H1 (cell line): ENCODE results near the gene RTCB. TPM values are rescaled to one million over a fixed set of nuclear protein-coding genes. Genes with fewer than 3 reads are reported as not detected.

Experiments
- CTCF ChIA-PET: fragments of 300-600 bp; sonication (Branson Sonifier 250); formaldehyde crosslinking; loops from one replicate; lab custom pipeline; 2021; ENCODE audit not compliant: partially characterized antibody; lab: Charles Lee
- POLR2A ChIA-PET: fragments of 300-600 bp; sonication (Branson Sonifier 250); formaldehyde crosslinking; loops from one replicate; lab custom pipeline; 2021; ENCODE audit warnings: inconsistent platforms; ENCODE audit not compliant: partially characterized antibody; lab: Charles Lee
- DNase-seq, 2 experiments: peaks; one replicate each; pipeline versions ENCODE4 v3.0.0 to v3.0.0-alpha.2; 2010 to 2022; ENCODE audit warnings: low spot score in 2 of 2, low read depth in 1 of 2, mixed read lengths in 1 of 2
- FAIRE-seq: peaks from 2 replicates; lab custom pipeline; 2011; peaks lifted over from hg19 to GRCh38; lab: Jason Lieb, UNC
- H2AFZ ChIP-seq: 2 replicates; pipeline ENCODE4 v1.8.1; 2012; ENCODE audit warnings: low read length, inconsistent platforms
- H2AK5ac ChIP-seq: 2 replicates; pipeline ENCODE4 v1.6.1; 2013; ENCODE audit warnings: low read depth, low read length
- H2BK120ac ChIP-seq: replicated peaks from 2 replicates; pipeline ENCODE3; 2013; ENCODE audit warnings: low read depth, low read length, inconsistent platforms
- H2BK12ac ChIP-seq: 2 replicates; pipeline ENCODE4 v1.6.1; 2013; ENCODE audit warnings: low read depth, low read length
- H2BK15ac ChIP-seq: 2 replicates; pipeline ENCODE4 v1.6.1; 2013; ENCODE audit warnings: low read length
- H2BK20ac ChIP-seq: 2 replicates; pipeline ENCODE4 v1.6.1; 2013; ENCODE audit warnings: low read length
- H2BK5ac ChIP-seq: 2 replicates; pipeline ENCODE4 v1.6.1; 2013; ENCODE audit warnings: low read depth, low read length
- H3K14ac ChIP-seq: 2 replicates; pipeline ENCODE4 v1.6.1; 2013; ENCODE audit warnings: inconsistent platforms; ENCODE audit not compliant: insufficient read length
- H3K18ac ChIP-seq: 2 replicates; pipeline ENCODE4 v1.6.1; 2013; ENCODE audit warnings: low read length; ENCODE audit errors: extremely low read depth
- H3K23ac ChIP-seq: 2 replicates; pipeline ENCODE4 v1.6.1; 2013; ENCODE audit warnings: inconsistent platforms; ENCODE audit not compliant: insufficient read length
- H3K23me2 ChIP-seq: 2 replicates; pipeline ENCODE4 v1.6.1; 2013; ENCODE audit warnings: low read depth, low read length
- H3K27ac ChIP-seq: 2 replicates; pipeline ENCODE4 v1.6.1; 2011; ENCODE audit warnings: low read depth, low read length, inconsistent platforms
- H3K27me3 ChIP-seq, 4 experiments: replicated peaks in 1 of 4; 1 replicate in 1 of 4; 2 replicates in 3 of 4; pipeline versions ENCODE4 v1.6.1 to v1.8.1; 2011 to 2013; ENCODE audit warnings: low read length in 3 of 4, mild to moderate bottlenecking in 3 of 4, inconsistent platforms in 2 of 4, mixed read lengths in 2 of 4, moderate library complexity in 1 of 4; ENCODE audit not compliant: control insufficient read depth in 3 of 4, insufficient read depth in 3 of 4; ENCODE audit errors: extremely low read depth in 1 of 4
- H3K36me3 ChIP-seq, 4 experiments: 2 replicates each; pipeline versions ENCODE4 v1.6.1 to v1.8.1; 2011 to 2013; ENCODE audit warnings: mild to moderate bottlenecking in 4 of 4, low read length in 3 of 4, moderate library complexity in 2 of 4, control low read depth in 1 of 4, inconsistent platforms in 1 of 4; ENCODE audit not compliant: insufficient read depth in 4 of 4, control insufficient read depth in 2 of 4
- H3K4ac ChIP-seq: replicated peaks from 2 replicates; pipeline ENCODE3; 2013; ENCODE audit warnings: low read length, low read depth, mixed read lengths, inconsistent platforms; ENCODE audit not compliant: insufficient read length
- H3K4me1 ChIP-seq, 4 experiments: replicated peaks in 1 of 4; 1 replicate in 1 of 4; 2 replicates in 3 of 4; pipeline versions ENCODE4 v1.6.1 to v1.8.1; 2011 to 2013; ENCODE audit warnings: low read length in 3 of 4, inconsistent platforms in 2 of 4, mixed read lengths in 1 of 4; ENCODE audit not compliant: insufficient read depth in 4 of 4, control insufficient read depth in 3 of 4
- H3K4me2 ChIP-seq, 2 experiments: 2 replicates each; pipeline versions ENCODE4 v1.6.1 to v1.8.1; 2011 to 2013; ENCODE audit warnings: low read depth in 2 of 2, low read length in 2 of 2, control low read depth in 1 of 2, inconsistent platforms in 1 of 2, mild to moderate bottlenecking in 1 of 2; ENCODE audit not compliant: insufficient read depth in 1 of 2
- H3K4me3 ChIP-seq, 4 experiments: fragments of 200-600, 300-600 bp in 1 of 4; sonication (generic), shearing (Covaris generic), sonication (Bioruptor Twin) in 1 of 4; 2 replicates each; pipeline versions ENCODE4 v1.5.1 to v1.8.1; 2011 to 2016; ENCODE audit warnings: low read length in 4 of 4, low read depth in 3 of 4, control low read depth in 2 of 4, inconsistent platforms in 2 of 4, mild to moderate bottlenecking in 2 of 4, mixed read lengths in 1 of 4, moderate library complexity in 1 of 4; ENCODE audit not compliant: insufficient read depth in 2 of 4; ENCODE audit errors: extremely low read depth in 1 of 4
- H3K56ac ChIP-seq: replicated peaks from 2 replicates; pipeline ENCODE3; 2013; ENCODE audit warnings: low read depth, mild to moderate bottlenecking, mixed read lengths, low read length, inconsistent platforms; ENCODE audit not compliant: insufficient read length
- H3K79me1 ChIP-seq: 2 replicates; pipeline ENCODE4 v1.6.1; 2013; ENCODE audit warnings: low read depth, low read length, control low read depth
- H3K79me2 ChIP-seq, 2 experiments: 2 replicates each; pipeline versions ENCODE4 v1.6.1 to v1.8.1; 2012 to 2013; ENCODE audit warnings: low read length in 2 of 2, mild to moderate bottlenecking in 2 of 2, inconsistent platforms in 1 of 2; ENCODE audit not compliant: insufficient read depth in 2 of 2, control insufficient read depth in 1 of 2
- H3K9ac ChIP-seq, 4 experiments: replicated peaks in 1 of 4; 1 replicate in 1 of 4; 2 replicates in 3 of 4; pipeline versions ENCODE4 v1.6.1 to v1.8.1; 2011 to 2013; ENCODE audit warnings: low read depth in 3 of 4, low read length in 3 of 4, control low read depth in 2 of 4, mild to moderate bottlenecking in 2 of 4, moderate library complexity in 2 of 4, inconsistent platforms in 1 of 4; ENCODE audit errors: extremely low read depth in 1 of 4
- H3K9me3 ChIP-seq, 2 experiments: 2 replicates each; pipeline versions ENCODE4 v1.6.1 to v1.8.1; 2012 to 2013; ENCODE audit warnings: mild to moderate bottlenecking in 2 of 2, moderate library complexity in 2 of 2, control low read depth in 1 of 2, inconsistent platforms in 1 of 2, low read depth in 1 of 2, low read length in 1 of 2, mixed read lengths in 1 of 2; ENCODE audit not compliant: insufficient read depth in 2 of 2
- H4K20me1 ChIP-seq, 2 experiments: replicated peaks in 1 of 2; 2 replicates each; pipeline versions ENCODE3 to v1.8.1; 2011 to 2013; ENCODE audit warnings: inconsistent platforms in 2 of 2, low read length in 2 of 2, mild to moderate bottlenecking in 1 of 2; ENCODE audit not compliant: insufficient read depth in 2 of 2, control insufficient read depth in 1 of 2
- H4K5ac ChIP-seq: 2 replicates; pipeline ENCODE4 v1.6.1; 2013; ENCODE audit warnings: low read length, low read depth, mixed read lengths, inconsistent platforms; ENCODE audit not compliant: insufficient read length
- H4K8ac ChIP-seq: 2 replicates; pipeline ENCODE4 v1.8.0; 2013; ENCODE audit warnings: mild to moderate bottlenecking, moderate library complexity, low read length, inconsistent platforms; ENCODE audit not compliant: insufficient read depth; ENCODE audit errors: extremely low read depth
- H4K91ac ChIP-seq: replicated peaks from 2 replicates; pipeline ENCODE3; 2013; ENCODE audit warnings: low read length, mixed read lengths, inconsistent platforms; ENCODE audit not compliant: insufficient read length
- BCL11A ChIP-seq, 2 experiments: IDR thresholded peaks; one replicate each; pipeline ENCODE4 v1.6.1; 2011; ENCODE audit warnings: low read depth in 2 of 2, low read length in 2 of 2, mild to moderate bottlenecking in 2 of 2
- CHD1 ChIP-seq: IDR thresholded peaks from 2 replicates; pipeline ENCODE4 v1.6.1; 2012; ENCODE audit warnings: low read depth, low read length, improper control_type of control experiment
- CREB1 ChIP-seq: IDR thresholded peaks from 2 replicates; pipeline ENCODE4 v1.6.1; 2012; ENCODE audit warnings: inconsistent platforms
- FOSL1 ChIP-seq: IDR thresholded peaks from 2 replicates; pipeline ENCODE4 v1.6.1; 2011; ENCODE audit warnings: mild to moderate bottlenecking, low read depth, low read length, moderate library complexity; ENCODE audit not compliant: insufficient read depth
- HDAC6 ChIP-seq: IDR thresholded peaks from one replicate; pipeline ENCODE4 v1.7.1; 2012; ENCODE audit warnings: low read depth, mild to moderate bottlenecking, inconsistent platforms, low read length, moderate library complexity
- KDM1A ChIP-seq: fragments of 200-600, 300-600 bp; sonication (generic); IDR thresholded peaks from 2 replicates; pipeline ENCODE4 v1.7.1; 2016; ENCODE audit warnings: mild to moderate bottlenecking, low read length, borderline replicate concordance
- MAFK ChIP-seq: IDR thresholded peaks from 2 replicates; pipeline ENCODE4 v1.6.1; 2012; ENCODE audit warnings: low read depth, mild to moderate bottlenecking, improper control_type of control experiment, low read length
- MAX ChIP-seq: IDR thresholded peaks from 2 replicates; pipeline ENCODE4 v1.6.1; 2012; ENCODE audit warnings: inconsistent platforms
- POU5F1 ChIP-seq: IDR thresholded peaks from 2 replicates; pipeline ENCODE4 v1.6.1; 2011; ENCODE audit warnings: low read depth, mild to moderate bottlenecking, low read length, moderate library complexity
- RFX5 ChIP-seq: IDR thresholded peaks from 2 replicates; pipeline ENCODE4 v1.6.1; 2011; ENCODE audit warnings: low read depth, low read length, improper control_type of control experiment, borderline replicate concordance
- SAP30 ChIP-seq: fragments of 300-600 bp; sonication (generic); IDR thresholded peaks from 2 replicates; pipeline ENCODE4 v1.7.1; 2012; ENCODE audit warnings: low read length, moderate library complexity, mild to moderate bottlenecking, inconsistent platforms; ENCODE audit not compliant: insufficient read depth, insufficient replicate concordance
- TAF7 ChIP-seq: optimal IDR thresholded peaks from 2 replicates; pipeline ENCODE3; 2011; ENCODE audit warnings: low read depth, mild to moderate bottlenecking, inconsistent platforms, low read length, moderate library complexity, borderline replicate concordance
- WGBS, 2 experiments: shearing (Covaris generic) in 1 of 2; methylation state at CpG; one replicate each; pipeline versions ENCODE4 v1.1.6 to v1.1.7; 2013 to 2015; ENCODE audit warnings: low lambda C conversion rate in 2 of 2, mixed read lengths in 2 of 2, inconsistent platforms in 1 of 2, low coverage in 1 of 2, missing lambda C conversion rate in 1 of 2; ENCODE audit not compliant: insufficient replicate concordance in 2 of 2, insufficient coverage in 1 of 2, insufficient read length in 1 of 2; ENCODE audit errors: extremely low coverage in 1 of 2, missing lambda C conversion rate in 1 of 2; 5-methylcytosine and 5-hydroxymethylcytosine counted together
- polyA plus RNA-seq, 7 experiments: library from polyadenylated mRNA; depleted of rRNA in 3 of 7; stranded (reverse) in 5 of 7; unstranded in 2 of 7; fragments of >200 nt in 5 of 7; fragments of 200-250 nt in 2 of 7; gene quantifications; 1 replicate in 5 of 7; 2 replicates in 1 of 7; 4 replicates in 1 of 7; pipeline versions ENCODE4 v1.2.1 to v1.2.3, GENCODE V29; 2011 to 2013; ENCODE audit warnings: missing spikeins in 2 of 7, mixed read lengths in 2 of 7
- total RNA-seq: library from RNA; stranded (reverse); fragmentation: NEBNext Ultra II Directional; extraction: Animal tissue kit (Norgen Biotek cat#: 25700); gene quantifications from 2 replicates; pipeline ENCODE4 v1.2.1, GENCODE V29; 2021
- TF ChIP-seq, protein P1 (sequence below): IDR thresholded peaks from 2 replicates; pipeline ENCODE4 v1.6.1; 2012; ENCODE audit warnings: low read length, inconsistent platforms

RTCB gene
- total and polyA plus RNA-seq, 2 of the 8 experiments (the other 6 are each of a cell fraction or from before 2014, with no cell fraction given) = 104 to 114 TPM

DNA sequence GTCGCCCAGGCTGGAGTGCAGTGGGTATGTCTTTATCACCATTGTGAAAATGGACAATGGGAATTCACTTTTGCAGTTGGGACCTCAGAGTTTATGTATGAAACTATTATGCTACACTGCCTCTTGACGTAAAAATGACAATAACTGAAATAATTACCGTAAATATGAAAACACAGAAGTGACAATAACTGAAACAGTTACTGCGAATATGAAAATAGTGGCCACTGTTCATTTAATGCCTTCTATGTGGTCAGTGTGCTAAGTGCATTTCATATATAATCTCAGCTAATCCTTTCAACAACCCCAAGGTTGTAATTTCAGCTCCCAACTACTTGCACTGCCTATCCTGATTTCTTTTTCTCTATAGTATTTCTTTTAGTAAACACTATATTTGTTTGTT is 5.9 kb upstream of the RTCB start:
- ChIA-PET POLR2A (interaction anchor here (0.6 kb wide), 1 partner anchor 637 kb away, joined by 4 read pairs; no protein-coding TSS in a partner anchor), CTCF (interaction anchor here (0.6 to 3.2 kb wide), 4 partner anchors 25 to 666 kb away, joined by 3 to 13 read pairs (median 6); no protein-coding TSS in a partner anchor)
- H2BK12ac ChIP-seq = no peak overlapping the region
- no peak overlapping the region for H3K9ac ChIP-seq
- H3K9me3 ChIP-seq = no peaks in the 10 kb centered on the region
- no peaks in the 10 kb centered on the region for H3K36me3 ChIP-seq
- no peak overlapping the region for H3K56ac ChIP-seq
- H4K5ac ChIP-seq = no peak overlapping the region
- no peak overlapping the region for H3K18ac ChIP-seq
- H2BK20ac ChIP-seq = no peak overlapping the region
- no peak overlapping the region for H3K14ac ChIP-seq
- H2BK5ac ChIP-seq = no peak overlapping the region
- H3K4me3 ChIP-seq = no peak overlapping the region
- no peak overlapping the region for H3K4ac ChIP-seq
- H4K20me1 ChIP-seq = no peaks in the 10 kb centered on the region
- no peak overlapping the region for H2BK120ac ChIP-seq
- H3K27me3 ChIP-seq = peaks cover 0 to 3% (median under 1%) of the 10 kb centered on the region in 4 experiments; a peak in 2 of 7 replicates
- no peak overlapping the region for H2AFZ ChIP-seq
- no peak overlapping the region for H2BK15ac ChIP-seq
- no peaks in the 10 kb centered on the region for H3K4me1 ChIP-seq
- H3K23ac ChIP-seq = no peak overlapping the region
- WGBS, 2 experiments = 78% methylated on average over 4 of the region's 4 CpGs; no CpG with 5 or more reads in 1 of the 2 experiments
- H3K79me1 ChIP-seq = no peaks in the 10 kb centered on the region
- H4K8ac ChIP-seq = no peak overlapping the region
- H3K79me2 ChIP-seq = no peaks in the 10 kb centered on the region
- no peaks in the 10 kb centered on the region for H3K23me2 ChIP-seq
- DNase-seq = no peak
- no peak overlapping the region for H2AK5ac ChIP-seq
- FAIRE-seq = no peak
- H3K27ac ChIP-seq = no peak overlapping the region
- H4K91ac ChIP-seq = no peak overlapping the region
- no peak overlapping the region for H3K4me2 ChIP-seq
- no peak for TF ChIP-seq HDAC6
- TF ChIP-seq TAF7 = no peak
- no peak for TF ChIP-seq BCL11A (IDR thresholded peaks at IDR 0.05; ENCODE audit: low read depth in 2 of 2, low read length in 2 of 2)
- TF ChIP-seq SAP30 = no peak
- TF ChIP-seq, protein P1, sequence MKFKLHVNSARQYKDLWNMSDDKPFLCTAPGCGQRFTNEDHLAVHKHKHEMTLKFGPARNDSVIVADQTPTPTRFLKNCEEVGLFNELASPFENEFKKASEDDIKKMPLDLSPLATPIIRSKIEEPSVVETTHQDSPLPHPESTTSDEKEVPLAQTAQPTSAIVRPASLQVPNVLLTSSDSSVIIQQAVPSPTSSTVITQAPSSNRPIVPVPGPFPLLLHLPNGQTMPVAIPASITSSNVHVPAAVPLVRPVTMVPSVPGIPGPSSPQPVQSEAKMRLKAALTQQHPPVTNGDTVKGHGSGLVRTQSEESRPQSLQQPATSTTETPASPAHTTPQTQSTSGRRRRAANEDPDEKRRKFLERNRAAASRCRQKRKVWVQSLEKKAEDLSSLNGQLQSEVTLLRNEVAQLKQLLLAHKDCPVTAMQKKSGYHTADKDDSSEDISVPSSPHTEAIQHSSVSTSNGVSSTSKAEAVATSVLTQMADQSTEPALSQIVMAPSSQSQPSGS = no peak
- no peak for TF ChIP-seq KDM1A
- no peak for TF ChIP-seq POU5F1
- no peak for TF ChIP-seq CREB1
- TF ChIP-seq FOSL1 = no peak
- TF ChIP-seq MAFK = no peak
- no peak for TF ChIP-seq MAX
- TF ChIP-seq RFX5 = no peak
- no peak for TF ChIP-seq CHD1
